ENCODE measurements around the gene SPO11. TPM values are rescaled to one million over a fixed set of nuclear protein-coding genes. Genes with fewer than 3 reads are reported as not detected.

The SPO11 gene
- total and polyA plus RNA-seq, 10 of the 15 experiments (the other 5 are each of a cell fraction or from before 2014, with no cell fraction given) = not detected

- no peak for FAIRE-seq
- H3K4me1 ChIP-seq (ENCODE audit: control insufficient read depth, insufficient read depth, low read length) = peaks cover 36% of the 10 kb centered on the region
- in situ Hi-C loops (cut with MboI) = loop anchor here (10.0 to 25.0 kb wide), 4 partner anchors 294 to 1614 kb away; partner anchors contain the start of genes CTSZ and STX16
- ATAC-seq = peak; percentile 48
- H3K27me3 ChIP-seq (replicated peaks in 1 of 2; ENCODE audit: control insufficient read depth in 2 of 2, insufficient read depth in 2 of 2, low read length in 1 of 2) = no peaks in the 10 kb centered on the region
- WGBS (ENCODE audit: insufficient coverage, insufficient replicate concordance, low lambda C conversion rate, missing lambda C conversion rate) = 2% methylated on average over 43 of the region's 78 CpGs
- ChIA-PET POLR2A (interaction anchor here (0.9 to 4.2 kb wide), 11 partner anchors 9 to 229 kb away, joined by 3 to 58 read pairs (median 5); partner anchors contain the start of gene ZBP1), CTCF (interaction anchor here (1.3 to 3.8 kb wide), 12 partner anchors 8 to 108 kb away, joined by 3 to 27 read pairs (median 6); no protein-coding TSS in a partner anchor), SMC1A (ENCODE audit: uncharacterized antibody, unreplicated experiment) (interaction anchor here (0.8 to 2.9 kb wide), 12 partner anchors 9 to 105 kb away, joined by 3 to 28 read pairs (median 7); no protein-coding TSS in a partner anchor), RAD21 (ENCODE audit: unreplicated experiment) (interaction anchor here (0.9 to 5.0 kb wide), 15 partner anchors 8 to 230 kb away, joined by 3 to 37 read pairs (median 10); partner anchors contain the start of gene ZBP1)
- peaks cover 44% of the 10 kb centered on the region for H3K79me2 ChIP-seq (ENCODE audit: control insufficient read depth, insufficient read depth, low read length)
- peak within 1 kb of the TSS; percentile 94 for H3K4me3 ChIP-seq
- DNase-seq (ENCODE audit: low read depth, low spot score) = no peak
- H3K27ac ChIP-seq (ENCODE audit: control insufficient read depth, insufficient read depth) = peak within 1 kb of the TSS; percentile 97
- H3K36me3 ChIP-seq (ENCODE audit: control insufficient read depth in 2 of 2, insufficient read depth in 2 of 2, low read length in 1 of 2) = peaks cover 9 to 11% of the 10 kb centered on the region in 2 experiments
- no peaks in the 10 kb centered on the region for H3K9me3 ChIP-seq (replicated peaks; ENCODE audit: control insufficient read depth, insufficient read depth, low read length)
- BruUV-seq (replicated peaks) = TSS peak; percentile 94
- H3K9ac ChIP-seq (ENCODE audit: control insufficient read depth, insufficient read depth, low read length) = peak within 1 kb of the TSS; percentile 96
- H2AFZ ChIP-seq (ENCODE audit: control insufficient read depth, low read depth, low read length) = peak within 1 kb of the TSS; percentile 2
- peak within 1 kb of the TSS; percentile 99 for H3K4me2 ChIP-seq (ENCODE audit: control insufficient read depth, insufficient read depth)
- intact Hi-C loops (cut with micrococcal nuclease; ENCODE audit: unreplicated experiment) = loop anchor here (10.0 kb wide), 1 partner anchor 294 kb away; no protein-coding TSS in a partner anchor
- H4K20me1 ChIP-seq (ENCODE audit: control insufficient read depth, insufficient read depth) = peaks cover 9% of the 10 kb centered on the region
- TF ChIP-seq MYB (IDR thresholded peaks at IDR 0.05; ENCODE audit: borderline replicate concordance, low read depth, low read length) (no peak), MXI1 (IDR thresholded peaks at IDR 0.05; ENCODE audit: low read depth, low read length) (peak; percentile 59; the same call in 1 of the 2 replicates), POLR2AphosphoS5 (IDR thresholded peaks at IDR 0.05; ENCODE audit: low read length) (0 out of 2 replicates have a peak, but pooled peaks have one; percentile 10), CHD2 (IDR thresholded peaks at IDR 0.05; ENCODE audit: borderline replicate concordance, low read depth, low read length) (peak; percentile 65; the same call in 1 of the 2 replicates), MTA2 (IDR thresholded peaks at IDR 0.05; ENCODE audit: low read depth) (no peak), ZBTB11 (CRISPR knock-in tag; IDR thresholded peaks at IDR 0.05) (no peak), POLR2A (IDR thresholded peaks at IDR 0.05; ENCODE audit: low read depth, low read length) (peak; percentile 55), TBL1XR1 (IDR thresholded peaks at IDR 0.05; ENCODE audit: low read depth, low read length) (peak; percentile 27; the same call in 1 of the 2 replicates), HCFC1 (IDR thresholded peaks at IDR 0.05; ENCODE audit: low read length) (peak; percentile 70), SIX5 (IDR thresholded peaks at IDR 0.05; ENCODE audit: low read depth, low read length, severe bottlenecking) (peak; percentile 58), MAX (IDR thresholded peaks at IDR 0.05; ENCODE audit: low read depth, low read length) (peak; percentile 57; the same call in 1 of the 2 replicates), NR2C1 (IDR thresholded peaks at IDR 0.05) (peak; percentile 23; the same call in 1 of the 2 replicates), ZNF207 (IDR thresholded peaks at IDR 0.05; ENCODE audit: borderline replicate concordance) (no peak), ZNF384 (IDR thresholded peaks at IDR 0.05; ENCODE audit: borderline replicate concordance, low read depth, low read length) (no peak), MLLT1 (IDR thresholded peaks at IDR 0.05) (peak; percentile 41; the same call in 1 of the 2 replicates), CHD1 (IDR thresholded peaks at IDR 0.05; ENCODE audit: low read depth, low read length) (0 out of 2 replicates have a peak, but pooled peaks have one; percentile 42)
Observed at GRCh38 chr20:57390604-57391438, 61.2 kb downstream of the SPO11 start, which contains the start of gene RBM38. RBM38 (plus strand) TSS chr20:57391396; CDS start chr20:57391582, 186 bp downstream.

Data from GM12878 (cell line).